Raji (cell line): ENCODE data around the gene LARGE2.

Experiments
- POLR2A ChIP-seq: IDR thresholded peaks from 2 replicates; pipeline ENCODE4 v1.6.1; 2011; ENCODE audit warnings: low read depth, low read length, control low read depth; ENCODE audit not compliant: insufficient read depth

Gene LARGE2

DNA sequence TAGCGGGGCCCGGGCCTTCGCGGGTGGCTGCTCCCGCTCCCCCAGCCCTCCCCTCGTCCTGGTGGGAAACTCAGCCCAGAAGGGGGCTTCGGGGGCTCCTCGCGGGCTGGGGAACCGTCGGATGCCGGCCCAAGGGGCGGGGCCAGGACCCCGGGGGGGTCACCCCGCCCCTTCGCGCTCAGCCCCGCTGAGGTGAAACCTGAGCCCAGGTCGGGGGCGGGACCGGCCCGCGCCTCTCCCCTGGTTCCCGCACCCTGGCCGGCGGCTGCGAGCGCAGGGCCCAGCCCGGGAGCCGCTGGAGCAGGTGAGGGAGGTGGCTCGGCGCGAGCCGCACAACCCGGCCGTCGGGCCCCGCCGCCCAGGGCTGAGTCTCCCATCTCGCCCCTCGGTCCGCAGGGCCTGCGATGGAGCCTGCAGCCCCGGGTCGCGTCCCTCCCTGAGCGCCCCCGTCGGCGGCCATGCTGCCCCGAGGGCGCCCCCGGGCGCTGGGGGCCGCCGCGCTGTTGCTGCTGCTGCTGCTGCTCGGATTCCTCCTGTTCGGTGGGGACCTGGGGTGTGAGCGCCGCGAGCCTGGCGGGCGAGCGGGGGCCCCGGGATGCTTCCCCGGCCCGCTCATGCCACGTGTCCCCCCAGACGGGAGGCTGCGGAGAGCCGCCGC is at the start of gene LARGE2:
LARGE2 (plus strand) TSS at position 232 of the 658 bp plus-strand sequence; CDS start at position 459, 227 bp downstream.
- no peak for TF ChIP-seq POLR2A

DNA sequence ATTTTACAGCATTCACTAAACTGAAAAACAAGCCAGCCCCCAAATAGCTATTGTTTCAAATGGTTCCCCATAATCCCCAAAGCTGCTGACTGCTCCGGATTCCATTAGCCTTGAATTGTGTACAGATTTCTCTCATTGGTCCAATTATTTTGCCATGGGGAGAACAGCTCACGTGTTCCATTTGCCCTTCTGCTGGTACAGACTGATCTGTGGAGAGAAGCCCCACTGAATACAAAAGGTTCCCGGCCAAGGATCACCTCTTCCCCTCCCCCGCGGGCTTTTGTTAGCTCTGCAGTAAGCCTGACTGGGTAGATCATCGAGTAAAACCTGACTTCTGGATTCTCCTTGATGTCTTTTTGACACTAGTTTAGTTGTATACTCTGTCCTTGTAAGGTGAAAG is 46.1 kb upstream of the LARGE2 start:
- TF ChIP-seq POLR2A, result no peak

DNA sequence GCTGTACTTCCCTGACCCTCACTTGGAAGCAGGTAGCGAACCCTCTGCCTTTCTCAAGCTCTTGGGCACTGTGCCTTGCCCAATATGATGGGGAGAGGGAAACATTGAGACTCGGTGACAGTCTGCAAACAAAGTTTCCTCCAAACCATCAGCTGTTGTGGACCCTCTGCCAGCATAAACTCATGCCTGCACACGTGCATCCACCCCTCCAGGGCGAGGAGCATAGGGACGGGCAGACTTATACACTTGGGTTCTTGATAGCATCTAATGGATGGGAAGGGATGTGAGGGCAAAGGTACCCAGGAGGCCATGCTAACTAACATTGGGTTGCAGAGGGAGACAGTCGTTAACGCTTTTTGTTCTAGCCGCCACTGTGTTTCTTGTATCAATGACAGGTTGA is 45.2 kb upstream of the LARGE2 start:
- TF ChIP-seq POLR2A, result no peak

DNA sequence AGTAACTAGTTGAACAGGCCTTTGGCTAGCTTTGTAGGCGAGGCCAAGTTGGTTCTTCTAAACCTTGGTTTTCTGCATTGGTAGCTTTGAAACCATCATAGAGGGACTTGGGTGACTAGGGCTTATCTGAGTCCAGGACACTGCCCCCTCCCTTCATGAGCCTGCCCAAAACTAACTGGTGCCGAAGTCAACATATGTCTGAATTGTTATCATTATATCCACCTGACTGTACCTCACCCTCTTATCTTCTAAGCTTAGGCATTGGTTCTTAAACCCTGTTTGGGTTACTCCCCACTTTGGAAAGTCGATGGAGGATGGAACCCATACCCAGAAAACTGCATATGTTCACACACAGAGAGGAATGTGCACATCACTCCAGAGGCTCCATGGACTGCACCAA is 44.6 kb upstream of the LARGE2 start:
- no peak for TF ChIP-seq POLR2A

DNA sequence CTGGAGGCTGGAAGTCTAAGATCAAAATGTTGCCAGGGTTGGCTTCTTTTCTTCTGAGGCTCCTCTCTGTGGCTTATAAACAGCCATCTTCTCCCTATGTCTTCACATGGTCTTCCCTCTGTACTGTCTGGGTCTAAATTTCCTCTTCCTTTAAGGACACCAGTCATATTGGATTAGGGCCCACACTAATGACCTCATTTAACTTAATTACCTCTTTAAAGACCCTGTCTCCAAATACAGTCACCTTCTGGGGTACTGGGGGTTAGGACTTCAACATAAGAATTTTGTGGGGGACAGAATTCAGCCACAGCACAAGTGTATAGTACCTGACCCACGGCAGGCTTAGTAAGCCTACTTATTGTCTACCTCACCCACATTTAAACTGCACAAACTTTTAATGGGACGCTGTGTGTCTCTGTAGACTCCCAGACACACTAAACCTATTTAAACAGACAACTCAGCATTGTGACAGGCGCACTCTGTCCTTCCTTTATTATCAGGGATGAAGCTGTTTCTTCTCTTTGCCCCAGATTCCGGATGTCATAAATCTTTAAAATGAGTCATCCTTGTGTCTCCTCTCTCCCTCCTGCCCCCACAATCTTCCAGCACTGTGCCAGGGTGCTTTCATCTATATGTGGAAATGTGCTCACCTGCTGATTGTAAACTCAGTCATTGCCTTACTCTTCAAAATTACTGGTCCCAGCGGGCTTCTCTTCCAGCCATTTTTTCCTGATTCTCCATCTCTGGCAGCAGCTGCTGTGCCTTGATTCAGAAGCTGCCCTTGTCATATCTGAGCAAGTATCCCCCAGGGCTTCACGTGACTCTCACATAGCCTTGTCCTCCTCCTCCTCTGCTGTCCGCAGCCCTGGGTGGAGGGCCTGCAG is 42.4 kb upstream of the LARGE2 start:
- TF ChIP-seq POLR2A, result no peak

DNA sequence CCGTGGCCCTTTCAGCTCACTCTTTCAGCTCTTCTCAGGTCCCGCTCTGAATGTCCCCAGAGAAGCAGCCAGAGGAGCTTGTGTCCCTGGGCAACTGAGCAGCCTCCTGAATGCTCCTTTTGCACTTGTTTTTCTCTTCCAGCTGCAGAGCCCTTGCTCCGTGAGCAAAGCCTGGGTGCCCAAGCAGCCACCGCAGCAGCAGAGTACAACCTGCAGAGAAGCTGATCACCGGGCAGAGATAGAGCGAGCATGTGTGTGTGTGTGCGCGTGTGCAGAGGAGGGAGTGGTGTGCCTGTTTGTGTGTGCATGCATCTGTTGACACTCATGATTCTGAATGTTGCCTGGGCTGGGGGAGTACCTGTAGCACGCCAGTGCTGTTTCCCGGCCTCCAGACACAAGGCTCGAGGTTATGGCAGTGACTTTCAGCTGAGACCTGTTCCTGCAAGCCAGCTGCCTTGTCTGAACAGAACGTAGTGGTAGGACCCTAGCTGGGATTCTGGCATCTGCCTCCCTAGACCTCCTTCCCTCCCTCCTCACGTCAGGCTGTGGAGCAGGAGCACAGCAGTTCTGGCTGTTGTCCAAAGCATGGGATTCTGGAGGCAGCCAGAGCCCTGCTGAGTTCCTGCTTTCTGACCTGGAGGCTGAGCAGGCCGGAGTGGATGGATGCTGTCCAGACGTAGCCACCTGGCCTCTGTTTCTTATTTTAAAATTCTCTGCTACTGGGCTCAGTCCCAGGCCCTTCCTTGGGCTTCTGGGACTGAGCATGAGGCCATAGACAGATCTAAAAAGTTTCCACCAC is 41.5 kb upstream of the LARGE2 start:
- TF ChIP-seq POLR2A, result no peak

DNA sequence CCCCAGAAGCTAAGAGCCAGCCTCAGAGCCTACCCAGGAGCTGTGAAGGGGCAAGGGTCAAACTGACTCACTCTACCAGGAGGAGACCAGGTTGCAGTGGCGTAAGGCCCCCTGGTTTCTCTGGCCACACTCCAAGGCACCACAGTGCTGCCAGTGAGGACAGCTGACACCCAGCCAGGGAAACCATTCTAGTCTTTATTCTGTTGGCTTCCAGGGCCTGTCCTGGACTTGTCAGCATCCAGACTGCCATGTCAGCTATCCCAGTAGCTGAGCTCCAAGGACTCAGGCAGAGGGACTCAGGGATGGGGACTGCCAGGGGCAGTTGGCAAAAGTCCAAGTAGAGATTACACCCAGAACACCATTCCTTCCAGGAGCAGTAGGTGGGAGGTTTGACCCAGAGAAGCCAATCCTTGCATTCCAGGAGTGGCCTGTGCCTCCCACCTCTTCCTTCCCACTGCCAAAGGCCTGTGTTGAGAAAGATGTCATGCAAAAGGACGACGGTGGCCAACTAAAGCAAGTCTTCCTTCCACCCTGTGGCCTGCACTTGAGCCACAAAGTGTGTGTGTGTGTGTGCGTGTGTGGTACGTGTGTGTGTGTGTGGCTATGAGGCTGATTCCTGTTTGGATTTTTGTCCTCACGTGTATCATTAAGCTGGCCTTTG is 40.6 kb upstream of the LARGE2 start:
- no peak for TF ChIP-seq POLR2A

DNA sequence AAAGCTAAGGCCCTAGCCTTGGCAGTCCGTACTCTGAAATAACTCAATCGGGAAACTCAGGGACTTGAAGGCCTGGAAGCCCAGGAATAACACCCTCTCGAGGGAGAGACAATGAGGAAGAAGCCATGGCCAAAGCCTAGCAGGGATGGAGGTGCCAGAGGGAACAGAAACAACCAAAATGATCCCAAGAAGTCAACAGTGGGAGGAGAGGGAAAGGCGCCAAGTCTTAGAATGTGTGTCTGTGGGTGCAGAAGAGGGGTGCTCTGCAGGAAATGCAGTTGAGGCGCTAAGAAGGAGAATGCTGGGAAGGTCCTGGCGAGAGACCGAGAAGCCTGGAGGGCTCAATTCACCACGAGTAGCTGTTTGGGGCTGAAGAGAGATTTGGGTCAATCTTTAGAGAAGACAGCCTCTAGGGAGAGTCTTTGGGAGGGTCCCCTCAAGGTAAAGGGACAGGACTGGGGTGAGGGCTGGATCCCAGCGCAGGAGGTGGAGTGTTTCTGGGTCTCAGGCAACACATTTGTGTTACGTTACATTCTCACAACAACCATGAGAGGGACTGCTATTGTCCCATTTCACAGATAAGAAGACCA is 37.8 kb upstream of the LARGE2 start:
- TF ChIP-seq POLR2A, result no peak

DNA sequence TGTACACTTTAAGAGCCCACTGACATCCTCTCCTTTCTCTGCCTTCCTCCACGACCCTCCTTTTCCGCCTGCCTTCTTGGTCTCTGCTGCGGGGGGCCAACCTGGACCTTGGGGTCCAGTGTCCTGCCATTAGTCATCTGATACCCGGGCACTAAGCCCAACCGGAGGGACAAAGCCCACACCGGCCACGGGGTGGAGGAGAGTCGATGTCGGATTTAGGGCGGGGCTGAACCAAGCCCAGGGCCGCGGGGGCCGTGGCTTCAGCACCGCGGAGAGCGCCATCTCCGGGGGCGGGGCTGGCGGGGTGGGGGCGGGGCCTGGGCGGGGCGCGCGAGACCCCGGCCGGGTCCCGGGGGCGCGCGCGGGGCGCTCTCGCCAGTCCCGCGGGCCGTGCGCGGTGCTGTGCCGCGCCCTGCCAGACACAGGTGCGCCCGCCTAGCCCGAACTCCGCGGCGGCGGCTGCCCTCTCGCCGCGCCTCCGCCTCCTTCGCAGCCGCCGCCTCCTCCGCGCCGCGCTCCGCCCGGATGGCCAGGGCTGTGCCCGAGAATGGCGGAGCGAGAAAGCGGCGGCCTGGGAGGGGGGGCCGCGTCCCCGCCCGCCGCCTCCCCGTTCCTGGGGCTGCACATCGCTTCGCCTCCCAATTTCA is 37.1 kb upstream of the LARGE2 start, which contains the start of gene MAPK8IP1:
MAPK8IP1 (plus strand) TSS at position 378 of the 647 bp plus-strand sequence; CDS start at position 548, 170 bp downstream.
- no peak for TF ChIP-seq POLR2A

DNA sequence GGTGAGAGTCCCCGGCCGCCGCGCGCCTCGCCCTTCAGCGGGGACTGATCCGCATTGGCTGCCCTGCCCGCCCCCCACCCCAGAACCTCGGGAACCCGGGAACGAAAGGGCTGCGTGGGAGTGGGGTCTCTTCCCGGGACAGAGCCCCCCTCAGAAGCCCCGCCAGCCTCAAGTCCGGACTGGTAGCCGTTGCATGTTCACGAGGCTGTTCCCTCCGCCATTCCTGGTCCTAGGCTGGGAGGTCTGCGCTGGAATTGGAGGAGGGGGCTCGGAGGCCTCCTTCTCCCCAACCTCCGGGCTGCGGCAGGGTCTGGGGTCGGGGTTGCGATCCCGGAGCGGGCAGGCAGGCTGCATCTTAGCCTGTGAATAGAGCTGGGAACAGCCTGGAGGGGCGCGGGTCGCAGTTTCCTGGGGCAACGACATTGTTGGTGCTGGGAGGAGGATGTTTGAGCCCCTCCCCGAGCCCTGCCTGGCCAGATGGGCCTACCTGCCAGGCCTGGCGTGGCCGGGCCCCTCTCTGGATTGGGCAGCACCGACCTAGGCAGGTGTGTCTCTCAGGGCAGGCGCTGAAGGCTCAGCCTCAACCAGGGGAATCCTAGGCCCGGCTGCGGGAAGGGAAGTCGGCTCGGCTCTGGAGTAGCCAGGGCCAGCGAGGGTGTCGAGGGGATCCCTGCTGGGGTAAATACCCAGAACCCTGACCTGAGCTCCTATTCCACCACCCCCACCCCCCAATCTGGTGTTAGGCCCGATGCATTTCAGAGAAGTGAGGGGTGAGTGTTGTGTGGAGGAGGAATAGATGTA is 36.3 kb upstream of the LARGE2 start:
- TF ChIP-seq POLR2A, result no peak

DNA sequence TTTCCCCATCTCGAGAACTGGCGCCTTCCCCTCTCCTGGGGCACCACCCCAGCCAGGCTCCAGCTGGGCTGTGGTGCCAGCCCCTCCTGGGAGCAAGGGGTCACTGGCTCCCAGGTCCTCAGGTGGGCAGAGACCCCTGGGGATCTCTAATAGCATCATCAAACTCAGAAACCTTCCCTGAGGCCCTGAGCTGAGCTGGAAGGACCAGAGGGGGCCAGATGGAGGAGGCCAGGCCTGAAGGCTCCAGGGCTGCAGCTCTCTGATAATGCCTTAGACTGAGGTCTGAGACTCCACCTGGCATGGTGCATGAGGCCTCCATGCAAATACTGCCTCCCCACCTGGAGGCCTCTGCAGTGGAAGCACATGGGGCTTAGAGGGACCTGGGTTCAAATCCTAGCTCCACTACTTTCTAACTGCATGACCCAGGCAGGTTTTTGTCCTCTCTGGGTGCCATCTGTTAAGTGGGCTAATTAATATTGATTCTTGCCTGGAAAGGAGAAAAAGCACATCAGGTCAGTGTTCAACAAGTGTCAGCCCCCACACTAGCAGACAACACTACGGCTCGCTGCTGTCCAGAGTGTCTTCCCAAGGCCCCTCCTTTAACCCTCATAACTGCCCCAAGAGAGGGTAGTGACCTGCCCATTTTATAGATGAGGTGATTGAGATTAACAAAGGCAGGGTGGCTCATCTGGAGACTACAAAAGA is 35.5 kb upstream of the LARGE2 start:
- no peak for TF ChIP-seq POLR2A

DNA sequence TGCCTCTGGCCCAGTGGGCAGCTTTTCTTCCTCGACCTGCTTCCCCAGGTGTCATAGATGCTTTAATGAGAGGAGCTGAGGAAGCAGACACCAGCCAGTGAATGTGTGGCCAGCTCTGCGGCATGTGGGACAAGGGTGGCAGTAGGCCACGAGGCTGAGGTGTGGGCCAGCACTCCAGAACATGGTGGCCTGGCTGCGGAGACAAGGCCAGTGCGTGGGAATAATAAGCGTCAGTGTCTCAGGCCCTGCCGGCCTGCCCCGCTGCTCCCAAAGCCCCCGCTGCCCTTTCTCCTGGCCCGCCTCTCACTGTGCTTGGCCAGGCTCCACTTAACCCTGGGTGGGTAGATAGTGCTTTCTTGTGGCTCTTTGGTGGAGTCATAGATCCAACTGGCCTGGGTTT is 34.9 kb upstream of the LARGE2 start:
- TF ChIP-seq POLR2A, result no peak

DNA sequence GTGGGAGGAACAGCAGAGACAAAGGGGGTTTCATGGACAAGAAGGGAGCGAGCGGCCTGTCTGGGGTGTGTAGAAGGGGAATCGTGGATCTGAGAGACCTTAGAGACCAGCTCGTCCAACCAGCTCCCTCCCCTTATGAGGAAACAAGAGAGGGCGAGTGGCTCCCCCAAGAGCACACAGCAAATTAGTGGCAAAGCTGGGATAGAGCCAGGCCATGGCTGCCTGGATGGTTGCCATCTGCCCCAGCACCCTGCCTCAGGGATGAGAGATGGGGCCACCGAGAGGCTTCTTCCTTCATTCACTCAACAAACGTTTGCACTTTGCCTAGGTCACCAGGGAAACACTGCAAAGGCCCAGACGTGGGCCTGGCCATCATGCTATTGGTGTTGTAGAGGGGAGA is 32.9 kb upstream of the LARGE2 start:
- no peak for TF ChIP-seq POLR2A
